MM.1S (cell line): ENCODE measurements around the gene DNAJA4.

Source experiments
- DNase-seq: peaks from one replicate; pipeline ENCODE4 v3.0.0-alpha.2; 2015
- H2AFZ ChIP-seq: fragments of 300-600 bp; sonication (generic); 2 replicates; pipeline ENCODE4 v1.6.0; 2016; ENCODE audit warnings: antibody characterized with exemption, low read length
- H3F3A ChIP-seq: fragments of 300-600 bp; sonication (generic); 2 replicates; pipeline ENCODE4 v1.6.1; 2016; ENCODE audit warnings: mild to moderate bottlenecking, antibody characterized with exemption, low read length, moderate library complexity, mixed read lengths; ENCODE audit not compliant: insufficient read depth
- H3K27ac ChIP-seq: fragments of 300-600 bp; sonication (generic); 2 replicates; pipeline ENCODE4 v1.5.1; 2016; ENCODE audit warnings: mild to moderate bottlenecking, low read length
- H3K27me3 ChIP-seq: fragments of 300-600 bp; sonication (generic); replicated peaks from 2 replicates; pipeline ENCODE4 v1.6.0; 2016; ENCODE audit warnings: low read length; ENCODE audit not compliant: insufficient read depth
- H3K36me3 ChIP-seq: fragments of 300-600 bp; sonication (generic); replicated peaks from 2 replicates; pipeline ENCODE4 v1.6.1; 2016; ENCODE audit warnings: mild to moderate bottlenecking, low read length, mixed read lengths; ENCODE audit not compliant: insufficient read depth
- H3K4me1 ChIP-seq: fragments of 300-600 bp; sonication (generic); 2 replicates; pipeline ENCODE4 v1.6.1; 2016; ENCODE audit warnings: low read length, mixed read lengths
- H3K4me2 ChIP-seq: fragments of 300-600 bp; sonication (generic); 2 replicates; pipeline ENCODE4 v1.6.0; 2016; ENCODE audit warnings: low read depth, low read length
- H3K4me3 ChIP-seq: fragments of 300-600 bp; sonication (generic); 2 replicates; pipeline ENCODE4 v1.5.1; 2016; ENCODE audit warnings: low read length, mixed read lengths
- H3K79me2 ChIP-seq: fragments of 300-600 bp; sonication (generic); 2 replicates; pipeline ENCODE4 v1.6.1; 2016; ENCODE audit warnings: mixed run types, low read length, mixed read lengths
- H3K9ac ChIP-seq: fragments of 300-600 bp; sonication (generic); 2 replicates; pipeline ENCODE4 v1.6.1; 2016; ENCODE audit warnings: low read length, mixed read lengths
- H3K9me2 ChIP-seq: fragments of 300-600 bp; sonication (generic); replicated peaks from 2 replicates; pipeline ENCODE4 v1.6.1; 2016; ENCODE audit warnings: mild to moderate bottlenecking, low read length, mixed read lengths; ENCODE audit not compliant: insufficient read depth
- H3K9me3 ChIP-seq: fragments of 300-600 bp; sonication (generic); replicated peaks from 2 replicates; pipeline ENCODE4 v1.6.1; 2016; ENCODE audit warnings: mild to moderate bottlenecking, low read length, mixed read lengths; ENCODE audit not compliant: insufficient read depth
- H4K20me1 ChIP-seq: fragments of 300-600 bp; sonication (generic); 2 replicates; pipeline ENCODE4 v1.6.1; 2016; ENCODE audit warnings: mild to moderate bottlenecking, low read length, moderate library complexity, mixed read lengths; ENCODE audit not compliant: insufficient read depth
- CTCF ChIP-seq: fragments of 300-600 bp; sonication (generic); IDR thresholded peaks from 2 replicates; pipeline ENCODE4 v1.5.1; 2016; ENCODE audit warnings: antibody characterized with exemption, low read length, mixed read lengths
- EZH2 ChIP-seq: fragments of 300-600 bp; sonication (generic); optimal IDR thresholded peaks from 2 replicates; pipeline ENCODE3; 2017; ENCODE audit warnings: low read depth, mild to moderate bottlenecking, antibody characterized with exemption, low read length, mixed read lengths
- EZH2phosphoT487 ChIP-seq: fragments of 300-600 bp; sonication (generic); IDR thresholded peaks from 2 replicates; pipeline ENCODE4 v1.6.1; 2018; ENCODE audit warnings: antibody characterized with exemption, low read length

DNAJA4 gene

GRCh38 chr15:78255421-78256043 lies 8.8 kb upstream of the DNAJA4 start:
- H3K36me3 ChIP-seq = no peaks in the 10 kb centered on the region
- H3K79me2 ChIP-seq = no peaks in the 10 kb centered on the region
- H3K4me2 ChIP-seq = no peak overlapping the region
- H2AFZ ChIP-seq = no peak overlapping the region
- no peak overlapping the region for H3K4me3 ChIP-seq
- H3K9me3 ChIP-seq = no peaks in the 10 kb centered on the region
- H3F3A ChIP-seq = no peaks in the 10 kb centered on the region
- no peak overlapping the region for H3K27ac ChIP-seq
- no peaks in the 10 kb centered on the region for H3K27me3 ChIP-seq
- DNase-seq = no peak
- H4K20me1 ChIP-seq = no peaks in the 10 kb centered on the region
- TF ChIP-seq EZH2 = no peak
- TF ChIP-seq CTCF = no peak
- TF ChIP-seq EZH2phosphoT487 = no peak
- no peak overlapping the region for H3K9ac ChIP-seq
- H3K4me1 ChIP-seq = no peaks in the 10 kb centered on the region
- no peaks in the 10 kb centered on the region for H3K9me2 ChIP-seq

- Histone ChIP-seq H3K4me3 (no peak overlapping the region), H3K4me2 (no peak overlapping the region), H3K27me3 (no peaks in the 10 kb centered on the region), H3K9me2 (no peaks in the 10 kb centered on the region), H3F3A (no peaks in the 10 kb centered on the region), H4K20me1 (no peaks in the 10 kb centered on the region), H3K79me2 (no peaks in the 10 kb centered on the region), H3K9me3 (no peaks in the 10 kb centered on the region), H2AFZ (no peak overlapping the region), H3K27ac (no peak overlapping the region), H3K36me3 (no peaks in the 10 kb centered on the region), H3K9ac (no peak overlapping the region), H3K4me1 (no peaks in the 10 kb centered on the region)
- TF ChIP-seq EZH2phosphoT487 = no peak
- TF ChIP-seq CTCF = no peak
- no peak for TF ChIP-seq EZH2
- no peak for DNase-seq
These were observed 8.3 kb upstream of the DNAJA4 start for GRCh38 chr15:78256044-78256437.

DNA sequence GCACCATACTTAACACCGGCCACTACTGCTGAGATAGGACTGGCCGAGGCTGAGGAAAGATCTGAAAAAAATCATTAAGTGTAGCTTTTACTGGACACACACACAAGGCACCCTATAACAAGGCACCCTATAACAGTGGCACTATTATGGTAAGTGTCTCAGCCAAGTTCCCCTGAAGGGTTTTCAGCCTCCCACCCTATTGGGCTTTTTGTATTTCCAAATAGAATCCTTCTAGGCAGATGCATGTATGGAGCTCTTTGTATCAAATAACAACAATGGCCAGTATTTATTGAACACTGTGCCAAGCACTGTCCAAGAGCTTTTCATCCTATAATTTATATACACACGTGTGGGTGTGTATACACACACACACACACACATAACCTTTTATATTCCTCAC lies 6.7 kb upstream of the DNAJA4 start:
- H2AFZ ChIP-seq = no peak overlapping the region
- no peak for TF ChIP-seq EZH2
- no peak for TF ChIP-seq CTCF
- no peak for TF ChIP-seq EZH2phosphoT487
- no peaks in the 10 kb centered on the region for H3K9me2 ChIP-seq
- H3K36me3 ChIP-seq = no peaks in the 10 kb centered on the region
- DNase-seq = no peak
- no peak overlapping the region for H3K4me3 ChIP-seq
- no peak overlapping the region for H3K4me2 ChIP-seq
- H3K27me3 ChIP-seq = no peaks in the 10 kb centered on the region
- H3K27ac ChIP-seq = no peak overlapping the region
- H3K9ac ChIP-seq = no peak overlapping the region
- no peaks in the 10 kb centered on the region for H3K79me2 ChIP-seq
- no peaks in the 10 kb centered on the region for H3F3A ChIP-seq
- no peaks in the 10 kb centered on the region for H4K20me1 ChIP-seq
- H3K4me1 ChIP-seq = no peaks in the 10 kb centered on the region
- no peaks in the 10 kb centered on the region for H3K9me3 ChIP-seq
